ENCODE measurements around the gene PTDSS2. TPM values are rescaled to one million over a fixed set of nuclear protein-coding genes. Genes with fewer than 3 reads are reported as not detected.

PTDSS2 gene
- total RNA-seq, 1 donor from 2014 or later: 47.3 TPM

DNA sequence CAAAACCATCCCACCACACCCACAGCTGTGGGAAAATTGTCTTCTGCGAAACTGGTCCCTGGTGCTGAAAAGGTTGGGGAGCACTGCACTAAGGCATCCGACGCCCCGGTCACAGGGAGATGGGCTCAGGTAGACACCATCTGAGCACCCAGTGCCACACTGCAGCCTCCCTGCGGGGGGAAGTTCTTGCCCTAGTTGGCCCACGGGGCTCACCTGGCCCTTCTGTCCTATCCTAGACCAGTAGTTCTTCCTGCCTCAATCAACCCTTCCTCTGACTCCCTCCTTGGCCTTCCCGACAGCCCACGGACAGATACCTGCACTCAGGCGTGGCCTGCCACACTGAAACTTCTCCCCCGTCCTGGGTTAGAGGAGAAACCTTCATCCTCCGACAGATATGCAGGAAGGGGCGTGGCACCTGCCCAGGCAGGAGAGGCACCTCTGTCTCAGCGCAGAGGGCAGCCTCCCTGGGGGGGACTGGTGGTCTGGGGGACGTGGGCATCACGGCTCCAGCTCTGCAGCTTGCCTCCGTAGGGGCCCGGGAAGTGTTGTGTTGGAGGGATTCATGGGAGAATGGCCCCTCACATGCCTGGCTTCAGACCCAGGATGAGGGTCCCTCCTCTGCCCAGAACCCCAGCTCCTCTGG, 12.7 kb upstream of the PTDSS2 start:
- Mint-ChIP-seq H3K27me3 (ENCODE audit: low read depth, unreplicated experiment) (peaks cover 9% of the 10 kb centered on the region), H3K27ac (ENCODE audit: unreplicated experiment) (no peak overlapping the region)
- FAIRE-seq: no peak

DNA sequence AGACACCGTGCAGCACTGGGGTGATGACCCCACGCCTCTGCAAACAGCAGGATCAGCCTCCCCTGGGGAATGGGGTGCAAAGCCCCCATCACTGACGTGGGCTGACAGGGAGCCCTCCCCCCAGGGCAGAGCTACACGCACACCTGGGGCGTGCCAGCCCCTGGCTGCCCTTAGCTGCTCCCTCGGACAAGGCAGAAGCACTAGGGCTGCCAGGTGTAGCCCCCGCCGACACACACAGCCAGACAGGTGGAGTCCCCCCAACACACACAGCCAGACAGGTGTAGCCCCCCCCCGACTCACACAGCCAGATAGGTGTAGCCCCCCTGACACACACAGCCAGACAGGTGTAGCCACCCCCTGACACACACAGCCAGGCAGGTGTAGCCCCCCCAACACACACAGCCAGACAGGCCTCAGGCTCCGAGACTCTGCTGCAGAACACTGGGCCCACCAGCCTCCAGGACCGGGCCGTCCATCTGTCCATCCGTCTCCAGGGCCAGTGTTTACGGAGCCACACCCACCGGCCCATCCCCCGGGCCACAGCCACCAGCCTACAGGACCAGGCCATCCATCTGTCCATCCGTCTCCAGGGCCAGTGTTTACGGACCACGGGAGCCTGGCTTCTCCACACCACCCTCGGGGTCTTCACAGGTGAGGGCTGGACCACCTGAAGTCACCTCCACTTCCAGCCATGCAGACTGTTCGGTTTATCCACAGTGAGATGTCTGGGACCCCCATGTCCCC, 11.8 kb upstream of the PTDSS2 start:
- Mint-ChIP-seq H3K27me3 (ENCODE audit: low read depth, unreplicated experiment) (peaks cover 9% of the 10 kb centered on the region), H3K4me3 (ENCODE audit: unreplicated experiment) (no peak overlapping the region), H3K36me3 (ENCODE audit: low read depth, unreplicated experiment) (peaks cover 6% of the 10 kb centered on the region), H3K9me3 (ENCODE audit: unreplicated experiment) (peaks cover 2% of the 10 kb centered on the region), H3K4me1 (ENCODE audit: low read depth, unreplicated experiment) (no peaks in the 10 kb centered on the region), H3K27ac (ENCODE audit: unreplicated experiment) (no peak overlapping the region)
- Histone ChIP-seq H3K27me3 (ENCODE audit: insufficient read depth, low read length) (peaks cover 3% of the 10 kb centered on the region), H3K9me3 (ENCODE audit: insufficient read depth, low read depth, low read length) (peaks cover 4% of the 10 kb centered on the region), H2AFZ (ENCODE audit: low read depth, low read length) (no peak overlapping the region), H3K36me3 (ENCODE audit: insufficient read depth, low read length) (no peaks in the 10 kb centered on the region), H3K4me2 (ENCODE audit: low read length) (no peak overlapping the region), H3K27ac (ENCODE audit: low read depth, low read length) (no peak overlapping the region), H3K4me3 (ENCODE audit: insufficient read depth, low read depth, low read length) (no peak overlapping the region), H4K20me1 (ENCODE audit: insufficient read depth, low read length) (no peaks in the 10 kb centered on the region), H3K9ac (ENCODE audit: low read length) (no peak overlapping the region), H3K4me1 (ENCODE audit: insufficient read depth, low read length) (no peaks in the 10 kb centered on the region), H3K79me2 (ENCODE audit: insufficient read depth, low read length) (no peaks in the 10 kb centered on the region)
- TF ChIP-seq, protein P1, sequence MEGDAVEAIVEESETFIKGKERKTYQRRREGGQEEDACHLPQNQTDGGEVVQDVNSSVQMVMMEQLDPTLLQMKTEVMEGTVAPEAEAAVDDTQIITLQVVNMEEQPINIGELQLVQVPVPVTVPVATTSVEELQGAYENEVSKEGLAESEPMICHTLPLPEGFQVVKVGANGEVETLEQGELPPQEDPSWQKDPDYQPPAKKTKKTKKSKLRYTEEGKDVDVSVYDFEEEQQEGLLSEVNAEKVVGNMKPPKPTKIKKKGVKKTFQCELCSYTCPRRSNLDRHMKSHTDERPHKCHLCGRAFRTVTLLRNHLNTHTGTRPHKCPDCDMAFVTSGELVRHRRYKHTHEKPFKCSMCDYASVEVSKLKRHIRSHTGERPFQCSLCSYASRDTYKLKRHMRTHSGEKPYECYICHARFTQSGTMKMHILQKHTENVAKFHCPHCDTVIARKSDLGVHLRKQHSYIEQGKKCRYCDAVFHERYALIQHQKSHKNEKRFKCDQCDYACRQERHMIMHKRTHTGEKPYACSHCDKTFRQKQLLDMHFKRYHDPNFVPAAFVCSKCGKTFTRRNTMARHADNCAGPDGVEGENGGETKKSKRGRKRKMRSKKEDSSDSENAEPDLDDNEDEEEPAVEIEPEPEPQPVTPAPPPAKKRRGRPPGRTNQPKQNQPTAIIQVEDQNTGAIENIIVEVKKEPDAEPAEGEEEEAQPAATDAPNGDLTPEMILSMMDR (IDR thresholded peaks at IDR 0.05; ENCODE audit: insufficient read depth, low read depth, low read length): no peak
- no peak for TF ChIP-seq EZH2 (IDR thresholded peaks at IDR 0.05; ENCODE audit: insufficient read depth, low read length)
- no peak for FAIRE-seq
- no peak for DNase-seq (ENCODE audit: low read depth)

More for the DNA sequence above, 12.7 kb upstream of the PTDSS2 start:
- H3K27ac ChIP-seq (ENCODE audit: low read depth, low read length): no peak overlapping the region
- H3K4me1 Mint-ChIP-seq (ENCODE audit: low read depth, unreplicated experiment): no peaks in the 10 kb centered on the region
- H3K4me3 Mint-ChIP-seq (ENCODE audit: unreplicated experiment): no peak overlapping the region
- H3K36me3 ChIP-seq (ENCODE audit: insufficient read depth, low read length): no peaks in the 10 kb centered on the region
- H4K20me1 ChIP-seq (ENCODE audit: insufficient read depth, low read length): no peaks in the 10 kb centered on the region
- no peak for DNase-seq (ENCODE audit: low read depth)
- peaks cover 2% of the 10 kb centered on the region for H3K9me3 Mint-ChIP-seq (ENCODE audit: unreplicated experiment)
- peaks cover 3% of the 10 kb centered on the region for H3K27me3 ChIP-seq (ENCODE audit: insufficient read depth, low read length)
- H3K36me3 Mint-ChIP-seq (ENCODE audit: low read depth, unreplicated experiment): peaks cover 6% of the 10 kb centered on the region
- no peaks in the 10 kb centered on the region for H3K4me1 ChIP-seq (ENCODE audit: insufficient read depth, low read length)
- no peak overlapping the region for H3K9ac ChIP-seq (ENCODE audit: low read length)
- H3K4me2 ChIP-seq (ENCODE audit: low read length): no peak overlapping the region
- TF ChIP-seq, protein P1 (IDR thresholded peaks at IDR 0.05; ENCODE audit: insufficient read depth, low read depth, low read length): no peak
- H3K79me2 ChIP-seq (ENCODE audit: insufficient read depth, low read length): no peaks in the 10 kb centered on the region
- H2AFZ ChIP-seq (ENCODE audit: low read depth, low read length): no peak overlapping the region
- H3K4me3 ChIP-seq (ENCODE audit: insufficient read depth, low read depth, low read length): no peak overlapping the region
- H3K9me3 ChIP-seq (ENCODE audit: insufficient read depth, low read depth, low read length): peaks cover 4% of the 10 kb centered on the region

All from astrocyte (in vitro differentiated cells and primary cell).